DOHH2 (cell line): ENCODE data around the gene TGFBR3L.

Source experiments
- EZH2phosphoT487 ChIP-seq: fragments of 200-600 bp; sonication (generic); IDR thresholded peaks from 2 replicates; pipeline ENCODE4 v1.6.1; 2017; ENCODE audit warnings: borderline replicate concordance, mild to moderate bottlenecking, antibody characterized with exemption, low read length, moderate library complexity, mixed read lengths
- TF ChIP-seq, protein P1 (sequence below): fragments of 200-600 bp; sonication (generic); IDR thresholded peaks from one replicate; pipeline ENCODE4 v1.5.1; 2014; ENCODE audit warnings: antibody characterized with exemption, mild to moderate bottlenecking, low read depth, low read length; ENCODE audit not compliant: poor library complexity, severe bottlenecking

DNA sequence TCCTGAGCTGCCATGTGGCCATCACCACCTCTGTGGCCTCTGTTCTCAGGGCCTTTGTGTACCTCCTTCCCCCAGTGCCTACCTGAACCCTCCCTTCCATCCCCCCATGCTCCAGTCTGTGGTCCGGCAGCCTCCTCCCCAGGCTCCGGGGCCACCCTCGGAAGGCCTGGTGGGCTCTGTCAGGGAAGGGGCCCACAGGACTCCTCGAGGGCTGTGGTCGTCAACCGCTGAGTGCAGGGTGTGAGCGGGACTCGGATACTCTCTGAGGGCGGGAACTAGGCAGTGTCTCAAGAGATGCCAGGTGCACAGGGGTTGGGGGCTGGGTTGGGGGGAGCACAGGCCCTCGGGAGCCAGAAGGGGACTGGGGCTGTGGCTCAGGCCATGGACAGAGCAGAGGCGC is 7.1 kb upstream of the TGFBR3L start:
- TF ChIP-seq, protein P1, sequence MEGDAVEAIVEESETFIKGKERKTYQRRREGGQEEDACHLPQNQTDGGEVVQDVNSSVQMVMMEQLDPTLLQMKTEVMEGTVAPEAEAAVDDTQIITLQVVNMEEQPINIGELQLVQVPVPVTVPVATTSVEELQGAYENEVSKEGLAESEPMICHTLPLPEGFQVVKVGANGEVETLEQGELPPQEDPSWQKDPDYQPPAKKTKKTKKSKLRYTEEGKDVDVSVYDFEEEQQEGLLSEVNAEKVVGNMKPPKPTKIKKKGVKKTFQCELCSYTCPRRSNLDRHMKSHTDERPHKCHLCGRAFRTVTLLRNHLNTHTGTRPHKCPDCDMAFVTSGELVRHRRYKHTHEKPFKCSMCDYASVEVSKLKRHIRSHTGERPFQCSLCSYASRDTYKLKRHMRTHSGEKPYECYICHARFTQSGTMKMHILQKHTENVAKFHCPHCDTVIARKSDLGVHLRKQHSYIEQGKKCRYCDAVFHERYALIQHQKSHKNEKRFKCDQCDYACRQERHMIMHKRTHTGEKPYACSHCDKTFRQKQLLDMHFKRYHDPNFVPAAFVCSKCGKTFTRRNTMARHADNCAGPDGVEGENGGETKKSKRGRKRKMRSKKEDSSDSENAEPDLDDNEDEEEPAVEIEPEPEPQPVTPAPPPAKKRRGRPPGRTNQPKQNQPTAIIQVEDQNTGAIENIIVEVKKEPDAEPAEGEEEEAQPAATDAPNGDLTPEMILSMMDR = no peak
- no peak for TF ChIP-seq EZH2phosphoT487
